BLaER1 treated with 17β-estradiol and CSF1 and Interleukin-3, amounts not matched to agents 10 nM and 100 nM (cell line): ENCODE data around the gene INPP5A.

Experiments used
- H3K27ac ChIP-seq, 11 experiments: shearing (Covaris generic); formaldehyde crosslinking; 2 replicates each; pipeline ENCODE4 v1.8.1; 2022
- H3K27me3 ChIP-seq, 11 experiments: shearing (Covaris generic); formaldehyde crosslinking; 2 replicates each; pipeline ENCODE4 v1.8.1; 2022
- H3K36me3 ChIP-seq, 11 experiments: shearing (Covaris generic); formaldehyde crosslinking; 2 replicates each; pipeline ENCODE4 v1.8.1; 2022
- H3K4me1 ChIP-seq, 10 experiments: shearing (Covaris generic); formaldehyde crosslinking; 2 replicates each; pipeline ENCODE4 v1.8.1; 2022
- H3K4me2 ChIP-seq, 11 experiments: shearing (Covaris generic); formaldehyde crosslinking; 2 replicates each; pipeline ENCODE4 v1.8.1; 2022
- H3K4me3 ChIP-seq, 10 experiments: shearing (Covaris generic); formaldehyde crosslinking; 2 replicates each; pipeline ENCODE4 v1.8.1; 2022
- H3K9ac ChIP-seq, 11 experiments: shearing (Covaris generic); formaldehyde crosslinking; 2 replicates each; pipeline ENCODE4 v1.8.1; 2022
- H3K9me3 ChIP-seq, 11 experiments: shearing (Covaris generic); formaldehyde crosslinking; replicated peaks in 1 of 11; 2 replicates each; pipeline ENCODE4 v1.8.1; 2022
- H4K20me1 ChIP-seq, 11 experiments: shearing (Covaris generic); formaldehyde crosslinking; 2 replicates each; pipeline ENCODE4 v1.8.1; 2022
- Cebpa-rat ChIP-seq, 11 experiments: shearing (Covaris generic); IDR thresholded peaks; 2 replicates each; pipeline ENCODE4 v1.8.1; 2022

Gene INPP5A

DNA sequence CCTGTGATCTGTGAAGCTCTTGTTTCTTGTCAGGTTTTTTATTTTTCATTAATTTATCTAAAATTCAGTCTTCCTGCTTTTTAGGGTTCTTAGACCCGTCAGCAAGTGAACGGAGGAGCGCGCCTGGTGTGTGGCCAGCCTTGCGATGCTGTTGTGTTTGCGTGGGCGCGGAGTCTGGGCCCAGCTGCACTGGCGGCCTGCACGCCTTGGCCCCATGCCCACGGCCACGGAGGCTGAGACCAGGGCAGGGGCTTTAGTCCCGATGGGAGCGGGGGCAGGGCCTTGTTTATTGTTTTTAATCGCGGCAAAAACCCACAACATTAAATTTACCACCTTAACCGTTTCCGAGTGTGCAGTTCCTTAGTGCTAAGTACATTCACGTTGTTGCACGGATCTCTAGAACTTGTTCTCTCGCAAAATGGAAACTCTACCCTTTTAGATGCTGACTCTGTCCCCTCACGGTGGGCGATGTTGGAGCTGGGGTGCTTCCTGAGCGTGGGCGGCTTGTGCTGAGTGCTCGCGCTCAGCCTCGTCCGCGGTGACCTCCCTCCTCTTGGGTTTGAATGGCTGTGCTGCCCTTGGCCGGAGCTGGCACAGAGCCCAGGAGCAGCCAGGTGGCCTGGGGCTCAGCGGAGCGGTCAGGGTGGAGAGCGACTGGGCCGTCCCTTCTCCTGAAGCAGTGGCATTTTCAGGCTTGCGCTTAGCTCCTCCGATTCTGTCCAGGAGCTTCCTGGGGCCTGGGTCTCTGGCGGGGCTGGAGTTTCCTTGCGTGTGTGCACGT lies 69.1 kb downstream of the INPP5A start:
- TF ChIP-seq Cebpa-rat (IDR thresholded peaks at IDR 0.05): no peak
- Histone ChIP-seq H3K27me3 (peaks cover 0 to 2% (median 0%) of the 10 kb centered on the region in 11 experiments; a peak in 1 of 22 replicates), H3K4me1 (peaks cover 9 to 34% (median 25%) of the 10 kb centered on the region in 10 experiments; a peak in 18 of 20 replicates), H3K27ac (peak overlapping the region in 4 of 11 experiments; percentile 16 to 55 (median 40); a peak in 7 of 22 replicates), H3K4me2 (peak overlapping the region; percentile 32 to 81 (median 60); a peak in 19 of 22 replicates), H3K36me3 (peaks cover 0 to 45% (median 6%) of the 10 kb centered on the region in 11 experiments; a peak in 8 of 22 replicates), H3K9ac (peak overlapping the region in 5 of 11 experiments; percentile 3 to 52 (median 33); a peak in 6 of 22 replicates), H4K20me1 (peaks cover 31 to 95% (median 76%) of the 10 kb centered on the region in 11 experiments; a peak in 20 of 22 replicates), H3K4me3 (no peak overlapping the region), H3K9me3 (peaks cover 13 to 28% (median 23%) of the 10 kb centered on the region in 11 experiments)

DNA sequence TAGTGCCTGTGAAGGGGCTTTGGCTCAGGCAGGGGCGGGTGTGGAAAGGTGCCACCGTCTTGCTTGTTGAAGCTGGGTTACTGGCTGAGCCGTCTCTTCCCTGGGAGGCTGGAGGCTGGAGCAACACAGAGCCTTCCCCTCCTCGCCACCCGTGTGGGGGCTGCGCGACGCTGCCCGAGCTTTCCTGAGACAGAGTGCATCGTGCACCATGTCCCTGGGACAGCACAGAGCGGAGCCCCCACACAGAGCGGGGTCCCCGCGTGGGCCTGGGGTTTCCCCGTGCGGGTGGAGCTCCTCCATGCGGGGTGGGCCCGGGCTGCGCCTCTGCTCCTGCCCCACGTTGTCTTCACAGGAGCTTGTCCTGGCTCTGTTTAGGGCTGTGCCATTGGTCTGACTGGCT lies 69.9 kb downstream of the INPP5A start:
- Histone ChIP-seq H3K27me3 (peaks cover 0 to 2% (median 0%) of the 10 kb centered on the region in 11 experiments; a peak in 1 of 22 replicates), H3K36me3 (peaks cover 0 to 44% (median 6%) of the 10 kb centered on the region in 11 experiments; a peak in 8 of 22 replicates), H3K4me3 (no peak overlapping the region), H3K4me2 (peak overlapping the region in 5 of 11 experiments; percentile 57 to 81 (median 74); a peak in 8 of 22 replicates), H4K20me1 (peaks cover 31 to 96% (median 84%) of the 10 kb centered on the region in 11 experiments; a peak in 20 of 22 replicates), H3K9me3 (peaks cover 12 to 20% (median 18%) of the 10 kb centered on the region in 11 experiments), H3K9ac (no peak overlapping the region), H3K27ac (no peak overlapping the region), H3K4me1 (peaks cover 9 to 37% (median 25%) of the 10 kb centered on the region in 10 experiments; a peak in 18 of 20 replicates)
- no peak for TF ChIP-seq Cebpa-rat (IDR thresholded peaks at IDR 0.05)

DNA sequence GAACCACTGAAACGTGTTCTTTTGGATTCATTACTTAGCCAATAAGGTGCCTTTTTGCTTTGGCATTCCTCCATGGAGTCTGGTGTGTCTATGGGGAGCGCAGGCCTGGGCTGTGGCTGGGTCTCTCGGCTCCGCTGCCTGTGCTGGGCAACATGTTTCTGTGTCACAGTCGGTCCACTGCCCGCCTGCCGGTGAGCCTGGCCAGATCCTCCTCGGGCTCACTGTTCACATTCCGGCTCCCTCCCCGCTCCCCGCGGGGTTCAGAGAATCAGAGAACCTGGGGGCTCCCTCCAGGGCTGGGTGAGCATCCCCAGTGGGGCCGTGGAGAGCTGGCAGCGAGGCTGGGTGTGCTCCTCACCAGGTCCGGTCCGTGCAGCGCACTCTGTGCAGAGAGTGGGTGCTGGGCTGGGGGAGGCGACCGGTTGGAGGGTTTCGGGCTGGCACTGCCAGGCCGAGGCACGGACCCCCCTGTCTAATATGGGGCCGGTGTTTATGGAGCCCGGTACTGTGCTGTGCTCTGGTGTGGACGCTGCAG lies 70.4 kb downstream of the INPP5A start:
- Histone ChIP-seq H3K4me3 (no peak overlapping the region), H3K9ac (no peak overlapping the region), H3K36me3 (peaks cover 0 to 39% (median 4%) of the 10 kb centered on the region in 11 experiments; a peak in 8 of 22 replicates), H3K9me3 (peaks cover 12 to 18% (median 15%) of the 10 kb centered on the region in 11 experiments), H3K27ac (no peak overlapping the region), H3K27me3 (no peaks in the 10 kb centered on the region; a peak in 1 of 22 replicates), H3K4me2 (0 out of 22 replicates have a peak overlapping the region, but pooled peaks of 2 of the 11 experiments have one; percentile 0 to 60), H4K20me1 (peaks cover 31 to 96% (median 88%) of the 10 kb centered on the region in 11 experiments; a peak in 20 of 22 replicates), H3K4me1 (peaks cover 9 to 37% (median 25%) of the 10 kb centered on the region in 10 experiments; a peak in 18 of 20 replicates)
- TF ChIP-seq Cebpa-rat (IDR thresholded peaks at IDR 0.05): no peak

DNA sequence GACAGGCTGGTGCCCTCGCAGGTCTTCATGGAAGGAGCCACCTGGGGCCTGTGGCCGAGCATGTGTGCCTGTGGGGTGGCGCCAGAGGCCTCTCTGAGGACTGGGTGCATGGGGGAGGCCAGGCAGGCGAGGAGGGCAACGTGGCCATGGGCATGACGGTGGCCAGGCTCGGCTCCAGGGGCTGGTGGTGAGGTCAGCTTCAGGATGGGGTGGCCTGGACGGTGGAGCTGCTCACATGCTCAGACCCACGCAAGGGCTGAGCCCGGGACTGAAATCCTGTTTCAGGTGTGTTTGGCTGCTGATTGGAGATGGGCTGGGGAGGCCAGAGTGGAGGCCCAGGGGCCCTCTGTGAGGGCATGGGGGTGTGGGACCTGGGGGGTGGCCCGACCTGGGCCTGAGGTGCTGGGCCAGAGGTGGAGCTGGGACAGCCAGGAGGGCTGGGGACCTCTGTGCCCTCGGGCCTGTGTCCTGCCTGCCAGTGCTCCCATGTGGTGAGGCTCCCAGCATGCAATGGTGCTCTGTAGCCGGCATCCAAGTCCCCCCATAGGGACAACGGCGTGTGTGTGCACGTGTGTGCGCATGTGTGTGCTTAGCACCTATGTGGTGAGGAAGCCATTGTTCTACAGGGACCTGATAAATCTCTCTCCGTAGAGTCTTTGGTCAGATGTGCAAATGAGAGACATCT lies 71.1 kb downstream of the INPP5A start:
- Histone ChIP-seq H3K36me3 (peaks cover 0 to 35% (median 0%) of the 10 kb centered on the region in 11 experiments; a peak in 7 of 22 replicates), H3K4me3 (no peak overlapping the region), H3K27me3 (no peaks in the 10 kb centered on the region; a peak in 1 of 22 replicates), H3K9ac (no peak overlapping the region; a peak in 1 of 22 replicates), H3K27ac (no peak overlapping the region), H3K4me2 (no peak overlapping the region), H4K20me1 (peaks cover 31 to 96% (median 86%) of the 10 kb centered on the region in 11 experiments; a peak in 20 of 22 replicates), H3K9me3 (peaks cover 9 to 12% (median 11%) of the 10 kb centered on the region in 11 experiments), H3K4me1 (peaks cover 9 to 40% (median 25%) of the 10 kb centered on the region in 10 experiments; a peak in 18 of 20 replicates)
- no peak for TF ChIP-seq Cebpa-rat (IDR thresholded peaks at IDR 0.05)

DNA sequence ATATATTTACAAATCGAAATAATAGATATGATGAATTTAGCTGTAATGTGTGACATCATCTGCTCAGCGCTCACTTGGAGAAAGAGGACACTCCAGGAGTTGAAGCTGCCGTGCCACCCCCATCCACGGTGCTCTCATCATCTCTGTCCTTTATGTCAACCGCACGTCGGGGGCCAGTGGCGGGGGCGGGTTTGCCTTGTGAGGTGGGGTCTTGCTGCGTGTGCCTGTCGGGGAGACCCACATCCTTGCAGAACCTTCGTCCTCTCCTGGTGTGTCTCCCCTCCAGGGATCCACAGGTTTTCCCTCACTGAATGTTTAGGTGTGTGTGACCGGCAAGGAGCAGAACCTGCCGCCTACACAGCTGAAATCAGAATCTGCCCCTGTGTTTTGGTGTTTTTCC lies 71.6 kb downstream of the INPP5A start:
- Histone ChIP-seq H3K27me3 (no peaks in the 10 kb centered on the region; a peak in 1 of 22 replicates), H3K4me1 (peaks cover 9 to 40% (median 26%) of the 10 kb centered on the region in 10 experiments; a peak in 18 of 20 replicates), H3K4me3 (no peak overlapping the region), H3K4me2 (no peak overlapping the region), H4K20me1 (peaks cover 31 to 96% (median 88%) of the 10 kb centered on the region in 11 experiments; a peak in 20 of 22 replicates), H3K27ac (no peak overlapping the region), H3K36me3 (peaks cover 0 to 35% (median under 1%) of the 10 kb centered on the region in 11 experiments; a peak in 6 of 22 replicates), H3K9me3 (peaks cover 3 to 6% (median 6%) of the 10 kb centered on the region in 11 experiments; a peak in 21 of 22 replicates), H3K9ac (no peak overlapping the region)
- no peak for TF ChIP-seq Cebpa-rat (IDR thresholded peaks at IDR 0.05)

DNA sequence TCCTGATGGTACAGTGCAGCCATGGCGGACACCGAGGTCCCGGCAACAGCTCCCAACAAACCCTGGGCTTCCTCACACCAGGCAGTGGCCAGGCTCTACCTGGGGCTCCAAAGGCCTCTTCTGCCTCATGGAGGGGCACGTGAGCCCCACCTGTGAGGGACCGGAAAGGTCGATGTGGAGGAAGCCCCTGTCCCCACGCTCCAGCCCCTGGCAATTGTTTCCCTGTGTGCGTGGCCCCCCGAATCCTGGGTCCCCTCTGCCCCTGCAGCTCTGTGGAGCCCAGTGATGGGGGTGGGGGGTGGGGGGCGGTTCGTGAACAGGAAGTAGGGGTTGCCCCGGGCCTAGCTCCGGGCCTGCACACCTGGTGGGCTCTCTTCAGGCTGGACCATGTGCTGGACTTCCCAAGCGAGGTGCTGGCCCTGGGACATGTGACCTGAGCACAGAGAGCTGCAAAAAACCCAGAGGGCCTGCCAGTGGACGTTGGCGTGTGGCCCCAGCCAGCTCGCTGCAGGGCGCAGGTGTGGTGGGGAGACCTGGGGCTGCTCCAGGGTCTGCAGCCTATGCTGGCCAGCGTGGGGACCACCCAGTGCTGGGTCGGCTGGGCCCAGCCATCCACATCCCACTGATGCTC lies 72.6 kb downstream of the INPP5A start:
- Histone ChIP-seq H3K9me3 (no peaks in the 10 kb centered on the region), H3K4me2 (no peak overlapping the region), H3K27me3 (no peaks in the 10 kb centered on the region; a peak in 1 of 22 replicates), H3K4me1 (peaks cover 13 to 48% (median 36%) of the 10 kb centered on the region in 10 experiments; a peak in 19 of 20 replicates), H3K27ac (no peak overlapping the region), H3K9ac (0 out of 22 replicates have a peak overlapping the region, but pooled peaks of 1 of the 11 experiments have one; percentile 16), H3K4me3 (no peak overlapping the region), H4K20me1 (peaks cover 31 to 99% (median 91%) of the 10 kb centered on the region in 11 experiments; a peak in 20 of 22 replicates), H3K36me3 (peaks cover 0 to 40% (median 6%) of the 10 kb centered on the region in 11 experiments; a peak in 7 of 22 replicates)
- no peak for TF ChIP-seq Cebpa-rat (IDR thresholded peaks at IDR 0.05)

DNA sequence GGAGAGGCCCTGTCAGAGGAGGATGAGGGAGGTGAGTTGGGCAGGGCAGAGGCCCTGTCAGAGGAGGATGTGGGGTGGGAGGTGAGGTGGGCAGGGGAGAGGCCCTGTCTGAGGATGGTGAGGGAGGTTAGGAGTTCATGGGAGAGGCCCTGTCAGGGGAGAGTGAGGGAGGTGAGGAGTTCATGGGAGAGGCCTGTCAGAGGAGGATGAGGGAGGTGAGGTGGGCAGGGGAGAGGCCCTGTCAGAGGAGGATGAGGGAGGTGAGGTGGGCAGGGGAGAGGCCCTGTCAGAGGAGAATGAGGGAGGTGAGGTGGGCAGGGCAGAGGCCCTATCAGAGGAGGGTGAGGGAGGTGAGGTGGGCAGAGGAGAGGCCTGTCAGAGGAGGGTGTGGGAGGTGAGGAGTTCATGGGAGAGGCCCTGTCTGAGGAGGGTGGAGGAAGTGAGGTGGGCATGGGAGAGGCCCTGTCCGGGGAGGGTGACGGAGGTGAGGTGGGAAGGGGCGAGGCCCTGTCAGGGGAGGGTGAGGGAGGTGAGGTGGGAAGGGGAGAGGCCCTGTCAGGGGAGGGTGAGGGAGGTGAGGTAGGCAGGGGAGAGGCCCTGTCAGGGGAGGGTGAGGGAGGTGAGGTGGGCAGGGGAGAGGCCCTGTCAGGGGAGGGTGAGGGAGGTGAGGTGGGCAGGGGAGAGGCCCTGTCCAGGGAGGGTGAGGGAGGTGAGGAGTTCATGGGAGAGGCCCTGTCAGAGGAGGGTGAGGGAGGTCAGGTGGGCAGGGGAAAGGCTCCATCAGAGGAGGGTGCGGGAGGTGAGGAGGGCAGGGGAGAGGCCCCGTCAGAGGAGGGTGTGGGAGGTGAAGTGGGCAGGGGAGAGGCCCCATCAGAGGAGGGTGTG lies 73.7 kb downstream of the INPP5A start:
- peaks cover 26 to 100% (median 93%) of the 10 kb centered on the region in 11 experiments; a peak in 20 of 22 replicates for H4K20me1 ChIP-seq
- peaks cover 15 to 50% (median 36%) of the 10 kb centered on the region in 10 experiments; a peak in 19 of 20 replicates for H3K4me1 ChIP-seq
- no peak overlapping the region for H3K4me3 ChIP-seq
- TF ChIP-seq Cebpa-rat (IDR thresholded peaks at IDR 0.05): no peak
- H3K27me3 ChIP-seq: no peaks in the 10 kb centered on the region; a peak in 1 of 22 replicates
- peaks cover 0 to 47% (median 6%) of the 10 kb centered on the region in 11 experiments; a peak in 7 of 22 replicates for H3K36me3 ChIP-seq
- 0 out of 22 replicates have a peak overlapping the region, but pooled peaks of 1 of the 11 experiments have one; percentile 18 for H3K4me2 ChIP-seq
- H3K9me3 ChIP-seq: no peaks in the 10 kb centered on the region
- no peak overlapping the region for H3K27ac ChIP-seq
- H3K9ac ChIP-seq: no peak overlapping the region
